ENCODE measurements around the gene MAL. TPM values are rescaled to one million over a fixed set of nuclear protein-coding genes. Genes with fewer than 3 reads are reported as not detected.

The MAL gene
- total RNA-seq, 1 experiment from 2014 or later = not detected

DNA sequence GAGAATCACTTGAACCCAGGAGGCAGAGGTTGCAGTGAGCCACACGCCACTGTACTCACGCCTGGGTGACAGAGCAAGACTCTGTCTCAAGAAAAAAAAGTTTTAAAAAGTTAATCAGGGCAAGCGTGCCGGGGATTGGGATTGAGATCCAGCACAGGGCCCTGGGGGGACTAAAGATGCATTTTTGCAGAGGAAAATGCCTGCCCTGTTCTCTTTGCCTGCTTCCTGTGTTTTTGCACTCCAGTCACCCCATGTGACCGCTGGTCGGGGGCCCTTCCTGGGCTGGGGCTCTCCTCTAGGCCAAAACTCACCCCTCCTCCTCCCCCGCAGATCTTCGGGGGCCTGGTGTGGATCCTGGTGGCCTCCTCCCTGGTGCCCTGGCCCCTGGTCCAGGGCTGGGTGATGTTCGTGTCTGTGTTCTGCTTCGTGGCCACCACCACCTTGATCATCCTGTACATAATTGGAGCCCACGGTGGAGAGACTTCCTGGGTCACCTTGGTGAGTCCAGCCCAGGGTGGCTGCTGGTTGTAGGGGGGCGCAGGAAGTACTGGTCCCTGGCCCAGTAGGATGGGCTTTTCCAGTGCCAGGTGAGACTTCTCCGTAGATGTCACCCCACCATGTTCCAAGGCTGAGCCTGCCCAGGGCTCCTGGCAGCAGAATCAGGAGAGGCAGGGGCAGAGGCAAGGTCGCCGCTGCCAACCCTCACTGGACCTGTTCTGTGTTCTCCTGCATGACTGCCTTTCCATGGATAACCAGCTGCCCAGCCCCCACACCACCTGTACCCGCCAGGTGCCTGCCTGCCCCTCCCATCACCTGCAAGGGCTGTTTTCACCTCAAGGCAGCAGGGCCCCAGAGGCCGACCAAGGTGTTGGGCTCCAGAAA is 22.4 kb downstream of the MAL start:
- DNase-seq (ENCODE audit: low read depth) = no peak

DNA sequence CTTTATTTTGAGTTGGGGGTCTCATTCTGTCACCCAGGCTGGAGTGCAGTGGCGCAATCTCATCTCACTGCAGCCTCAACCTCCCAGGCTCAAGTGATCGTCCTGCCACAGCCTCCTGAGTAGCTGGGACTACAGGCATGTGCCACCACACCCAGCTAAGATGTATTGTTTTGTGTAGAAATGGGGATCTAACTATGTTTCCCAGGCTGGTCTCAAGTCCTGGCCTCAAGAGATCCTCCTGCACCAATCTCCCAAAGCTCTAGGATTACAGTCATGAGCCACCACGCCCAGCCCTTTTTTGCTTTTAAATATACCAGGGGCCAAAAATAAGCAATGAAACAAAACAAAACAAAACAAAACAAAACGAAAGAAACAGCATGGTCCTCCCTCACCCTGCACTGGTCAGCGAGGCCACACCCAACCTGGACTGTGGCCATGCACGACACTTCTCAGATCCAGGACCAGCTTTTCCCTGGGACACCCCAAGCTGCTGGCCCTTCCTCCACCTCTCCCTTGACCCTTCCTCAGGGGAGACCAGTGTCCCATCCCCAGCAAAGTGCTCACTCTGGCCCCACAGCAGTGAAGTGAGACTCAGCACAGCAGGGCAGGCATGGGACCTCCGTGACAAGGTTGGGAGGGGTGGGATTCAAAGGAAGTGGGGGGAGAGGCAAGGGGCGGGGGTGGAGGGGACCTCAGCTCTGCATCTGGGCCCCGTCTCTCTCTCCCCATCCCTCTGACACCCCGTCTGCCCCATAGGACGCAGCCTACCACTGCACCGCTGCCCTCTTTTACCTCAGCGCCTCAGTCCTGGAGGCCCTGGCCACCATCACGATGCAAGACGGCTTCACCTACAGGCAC is 23.5 kb downstream of the MAL start:
- DNase-seq (ENCODE audit: low read depth) = no peak

DNA sequence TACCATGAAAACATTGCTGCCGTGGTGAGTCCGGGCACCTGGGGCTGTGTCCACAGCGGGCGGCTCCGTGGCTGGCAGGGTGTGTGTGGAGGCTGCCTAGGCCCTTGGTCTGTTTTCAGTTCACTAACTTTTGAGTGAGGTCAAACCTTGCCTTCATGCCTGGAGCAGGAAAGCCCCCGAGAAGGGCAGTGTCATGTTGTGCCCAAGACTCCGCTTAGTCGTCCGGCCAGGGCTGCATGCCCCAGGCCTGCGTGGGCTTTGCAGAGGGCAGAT is 24.1 kb downstream of the MAL start:
- no peak for DNase-seq (ENCODE audit: low read depth)

DNA sequence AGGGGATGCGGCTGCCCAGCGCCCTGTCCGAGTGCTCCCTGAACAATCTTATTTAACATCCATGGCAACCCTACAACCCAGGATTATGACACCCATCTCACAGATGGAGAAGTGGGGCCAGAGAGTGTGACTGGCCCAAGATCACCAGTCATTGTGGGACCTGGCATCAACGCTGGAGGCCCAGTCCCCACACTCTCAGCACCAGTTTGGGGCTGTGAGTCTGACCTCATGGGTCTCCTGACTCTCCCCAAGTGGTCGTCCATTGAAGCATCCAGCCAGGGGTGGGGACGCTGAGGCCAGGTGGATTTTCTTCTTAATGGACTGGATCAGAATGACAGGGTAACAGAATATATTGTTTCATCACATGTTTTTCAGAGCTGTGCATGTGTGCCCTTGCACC is 24.5 kb downstream of the MAL start:
- DNase-seq (ENCODE audit: low read depth) = no peak

DNA sequence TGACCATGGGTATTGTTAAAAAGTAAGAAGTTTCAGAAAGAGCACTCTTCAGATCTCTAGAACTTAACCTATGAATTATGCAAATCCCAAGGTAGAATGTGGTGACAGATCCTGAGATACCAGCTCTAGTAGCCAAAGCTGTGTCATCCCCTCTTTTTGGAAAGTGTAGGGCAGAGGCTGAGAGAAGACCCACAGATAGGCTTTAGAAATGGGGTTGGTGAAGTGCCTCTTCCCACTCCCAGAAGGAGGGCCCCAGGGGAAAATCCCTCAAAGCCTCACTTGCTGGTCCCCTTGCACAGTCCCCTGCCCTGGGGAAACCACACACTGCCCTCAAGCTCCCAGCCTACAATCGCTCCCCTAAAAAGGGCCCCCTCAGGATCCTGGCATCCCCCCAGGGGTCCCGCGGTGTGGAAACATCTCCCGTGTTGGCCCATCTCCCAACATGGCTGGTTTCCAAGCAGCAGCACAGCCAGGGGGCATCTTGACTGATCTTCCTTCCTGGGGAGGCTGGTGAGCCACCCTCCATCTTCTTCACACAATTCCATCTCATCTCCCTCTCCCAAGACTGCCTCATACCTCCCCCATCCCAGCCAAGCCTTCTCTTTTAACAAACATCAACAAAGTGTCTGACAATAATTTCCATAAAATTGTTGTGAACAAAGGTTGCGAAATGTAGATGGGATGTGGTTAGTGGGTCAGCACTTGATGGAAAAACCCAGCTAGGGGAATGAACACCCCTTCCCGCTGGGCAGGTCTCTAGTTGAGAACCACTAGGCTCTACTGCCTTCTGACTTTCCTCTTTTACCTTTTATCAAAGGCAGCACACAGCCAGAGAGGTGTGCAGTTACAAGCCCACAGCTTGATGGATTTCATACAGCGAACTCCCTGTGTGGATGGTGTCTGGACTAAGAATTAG is 25.1 kb downstream of the MAL start:
- DNase-seq (ENCODE audit: low read depth) = no peak

DNA sequence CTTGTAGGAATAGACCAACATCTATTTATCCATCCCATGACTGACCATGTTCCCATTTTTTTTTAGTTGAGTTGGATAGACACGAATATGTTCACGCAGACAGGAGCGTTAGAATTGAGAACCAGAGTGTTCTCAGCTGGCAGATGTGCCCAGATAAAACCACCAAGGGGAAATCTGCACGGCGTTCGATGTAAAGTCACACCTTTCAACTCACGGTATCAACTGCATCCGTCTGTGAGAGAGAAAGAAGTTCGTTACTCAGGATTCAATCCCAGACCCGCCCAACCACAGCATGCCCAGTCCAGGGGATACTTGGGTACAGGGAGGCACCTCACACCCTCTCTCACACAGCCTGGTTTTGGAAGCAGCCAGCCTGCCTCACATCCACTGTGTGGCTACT is 26.1 kb downstream of the MAL start:
- DNase-seq (ENCODE audit: low read depth) = no peak

DNA sequence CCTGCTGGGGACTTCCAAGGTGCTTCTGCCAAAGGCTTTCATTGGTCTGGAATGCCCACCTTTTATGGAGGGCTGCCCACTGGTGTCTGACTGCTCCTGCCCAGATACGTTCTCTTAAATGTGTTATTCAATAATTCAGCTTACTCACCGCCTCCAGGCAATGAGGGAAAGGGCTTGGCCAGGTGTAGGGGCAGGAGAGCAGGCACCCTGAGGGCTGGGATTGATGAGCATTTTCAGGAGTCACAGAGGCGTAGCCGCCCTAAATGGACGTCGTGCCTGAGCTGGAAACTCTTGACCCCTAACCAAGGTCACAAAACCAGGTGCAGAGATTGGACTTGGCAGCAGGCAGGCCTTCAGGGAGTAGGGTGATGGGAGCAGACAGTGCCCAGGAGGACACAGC is 26.8 kb downstream of the MAL start:
- DNase-seq (ENCODE audit: low read depth) = no peak

DNA sequence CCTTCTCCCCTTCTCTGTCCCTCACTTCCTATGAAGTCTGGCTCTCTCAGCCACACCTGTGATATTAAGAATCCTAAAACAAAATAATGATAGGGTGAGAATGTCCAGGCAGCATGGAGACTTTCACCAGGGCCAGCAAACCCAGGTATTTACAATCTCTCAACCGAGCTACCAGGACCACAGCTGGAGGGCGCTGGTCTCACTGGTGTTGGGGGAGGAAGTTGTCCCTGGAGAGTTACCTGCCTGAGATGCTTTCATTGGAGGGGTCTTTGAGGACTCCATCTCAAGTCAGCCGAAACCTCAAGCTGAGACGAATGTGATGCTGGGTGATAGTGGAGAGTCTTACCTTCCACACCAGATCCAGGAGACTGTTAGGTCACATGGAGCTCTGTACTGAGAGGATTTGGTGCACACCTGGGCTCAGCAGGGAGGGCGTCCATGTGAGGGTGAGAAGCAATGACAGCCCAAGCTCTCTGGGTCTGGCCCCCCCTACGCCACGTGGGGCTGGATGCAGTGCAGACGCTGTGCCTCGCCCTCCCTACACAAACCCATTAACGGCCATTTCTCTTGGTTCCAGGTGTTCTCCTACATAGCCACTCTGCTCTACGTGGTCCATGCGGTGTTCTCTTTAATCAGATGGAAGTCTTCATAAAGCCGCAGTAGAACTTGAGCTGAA is 27.4 kb downstream of the MAL start:
- DNase-seq (ENCODE audit: low read depth) = no peak

DNA sequence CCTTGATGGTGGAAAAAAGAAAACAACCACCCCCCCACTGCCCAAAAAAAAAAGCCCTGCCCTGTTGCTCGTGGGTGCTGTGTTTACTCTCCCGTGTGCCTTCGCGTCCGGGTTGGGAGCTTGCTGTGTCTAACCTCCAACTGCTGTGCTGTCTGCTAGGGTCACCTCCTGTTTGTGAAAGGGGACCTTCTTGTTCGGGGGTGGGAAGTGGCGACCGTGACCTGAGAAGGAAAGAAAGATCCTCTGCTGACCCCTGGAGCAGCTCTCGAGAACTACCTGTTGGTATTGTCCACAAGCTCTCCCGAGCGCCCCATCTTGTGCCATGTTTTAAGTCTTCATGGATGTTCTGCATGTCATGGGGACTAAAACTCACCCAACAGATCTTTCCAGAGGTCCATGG is 28.0 kb downstream of the MAL start:
- no peak for DNase-seq (ENCODE audit: low read depth)

DNA sequence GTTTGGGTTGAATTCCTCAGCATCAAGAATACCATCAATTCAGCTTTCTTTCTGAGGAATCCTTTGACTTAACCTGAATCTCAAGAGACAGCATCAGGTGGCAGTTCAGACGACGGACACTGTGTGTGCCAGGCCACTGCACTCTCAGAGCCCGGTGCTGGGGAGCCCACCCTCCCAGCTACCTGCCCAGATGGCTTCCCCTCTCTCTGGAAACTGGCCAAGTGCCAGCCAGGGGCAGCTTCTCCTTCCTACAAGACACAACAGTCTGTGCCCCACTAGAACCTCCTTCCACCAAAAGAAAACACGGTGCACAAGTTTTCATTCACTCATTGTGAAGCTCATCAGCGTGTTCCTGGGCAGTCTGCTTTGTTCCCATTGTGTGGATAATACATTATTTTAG is 28.5 kb downstream of the MAL start:
- no peak for DNase-seq (ENCODE audit: low read depth)

DNA sequence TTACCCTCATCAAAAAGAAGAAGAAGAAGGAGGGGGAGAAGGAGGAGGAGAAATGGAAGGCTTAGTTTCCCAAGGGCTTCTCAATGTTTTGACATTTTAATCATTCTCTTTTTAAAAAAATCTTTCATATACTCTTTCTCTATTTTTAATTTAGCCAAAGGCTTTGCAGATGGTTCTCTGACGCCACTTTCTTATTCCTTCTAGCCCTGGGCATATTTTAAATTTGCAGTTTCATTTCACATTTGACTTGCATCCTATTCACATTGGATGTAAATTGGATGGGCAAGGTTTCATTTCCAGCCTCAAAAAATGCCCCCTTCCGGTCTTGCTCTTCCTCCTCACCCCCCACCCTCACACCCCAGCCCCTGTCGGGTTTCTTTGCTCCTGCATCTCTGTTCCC is 29.8 kb downstream of the MAL start:
- no peak for DNase-seq (ENCODE audit: low read depth)

DNA sequence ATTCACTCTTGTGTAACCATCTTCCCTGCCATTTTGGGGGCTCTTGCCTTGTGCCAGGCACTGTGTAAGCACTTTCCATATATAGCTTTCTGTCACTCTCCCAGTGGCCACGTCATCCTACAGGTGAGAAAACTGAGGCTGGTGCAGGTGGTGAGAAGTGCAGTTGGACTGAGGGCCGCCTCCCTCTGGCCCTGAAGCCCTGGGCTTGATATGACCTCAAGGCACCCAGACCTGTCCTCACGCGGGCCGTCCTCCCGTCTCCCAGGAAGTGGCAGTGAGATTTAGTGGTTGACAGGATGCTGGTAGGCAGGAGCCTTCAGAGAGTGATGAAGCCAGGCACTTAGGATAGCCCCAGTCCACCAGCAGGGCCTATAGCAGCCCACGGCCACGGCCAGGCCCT is 30.5 kb downstream of the MAL start:
- no peak for DNase-seq (ENCODE audit: low read depth)

DNA sequence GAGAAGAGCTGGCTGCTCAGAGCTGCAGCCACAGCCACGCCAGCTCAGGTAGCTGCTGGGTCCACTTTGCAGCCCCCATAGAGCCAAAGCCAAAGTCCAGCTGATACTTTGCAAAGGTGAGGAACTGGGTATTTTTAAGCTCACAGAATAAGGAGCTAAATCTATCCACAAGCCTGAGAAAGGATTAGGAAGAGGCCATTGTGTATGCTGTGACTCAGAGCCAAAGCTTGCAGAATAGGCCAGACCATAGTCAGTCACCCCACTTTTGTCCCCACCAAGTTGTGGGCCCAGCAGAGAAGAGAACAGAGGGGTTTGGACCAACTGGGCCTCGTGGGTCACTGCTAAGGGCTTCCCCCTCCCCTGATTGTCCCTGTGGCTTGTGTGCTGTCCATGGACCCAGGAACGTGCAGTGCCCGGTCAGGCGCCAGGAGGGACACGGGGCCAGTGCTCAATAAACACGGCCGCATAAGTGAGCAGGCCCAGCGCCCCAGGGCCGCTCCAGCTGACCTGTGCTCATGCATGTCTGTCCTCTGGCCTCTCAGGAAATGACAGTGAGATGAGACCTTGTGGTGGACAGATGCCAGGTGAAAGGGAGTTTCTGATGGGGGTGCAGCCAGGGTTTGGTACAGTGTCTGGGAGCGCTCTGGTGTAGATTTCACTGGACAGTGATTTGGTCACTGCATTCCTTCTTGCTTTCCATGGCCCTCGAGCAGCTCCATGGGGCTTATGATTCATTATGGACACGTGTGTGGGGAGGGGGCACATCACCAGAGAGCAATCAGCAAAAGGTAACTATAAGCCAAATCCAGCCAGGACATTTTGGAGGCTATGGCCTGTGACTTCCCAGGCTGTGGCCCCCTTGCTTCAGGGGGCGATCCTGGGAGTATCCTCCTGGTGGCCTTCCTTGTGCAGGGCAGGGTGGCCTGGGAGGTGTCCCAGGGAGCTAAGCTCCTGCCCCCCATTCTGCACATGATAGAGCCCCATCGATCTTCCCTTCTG is 31.3 kb downstream of the MAL start:
- no peak for DNase-seq (ENCODE audit: low read depth)

DNA sequence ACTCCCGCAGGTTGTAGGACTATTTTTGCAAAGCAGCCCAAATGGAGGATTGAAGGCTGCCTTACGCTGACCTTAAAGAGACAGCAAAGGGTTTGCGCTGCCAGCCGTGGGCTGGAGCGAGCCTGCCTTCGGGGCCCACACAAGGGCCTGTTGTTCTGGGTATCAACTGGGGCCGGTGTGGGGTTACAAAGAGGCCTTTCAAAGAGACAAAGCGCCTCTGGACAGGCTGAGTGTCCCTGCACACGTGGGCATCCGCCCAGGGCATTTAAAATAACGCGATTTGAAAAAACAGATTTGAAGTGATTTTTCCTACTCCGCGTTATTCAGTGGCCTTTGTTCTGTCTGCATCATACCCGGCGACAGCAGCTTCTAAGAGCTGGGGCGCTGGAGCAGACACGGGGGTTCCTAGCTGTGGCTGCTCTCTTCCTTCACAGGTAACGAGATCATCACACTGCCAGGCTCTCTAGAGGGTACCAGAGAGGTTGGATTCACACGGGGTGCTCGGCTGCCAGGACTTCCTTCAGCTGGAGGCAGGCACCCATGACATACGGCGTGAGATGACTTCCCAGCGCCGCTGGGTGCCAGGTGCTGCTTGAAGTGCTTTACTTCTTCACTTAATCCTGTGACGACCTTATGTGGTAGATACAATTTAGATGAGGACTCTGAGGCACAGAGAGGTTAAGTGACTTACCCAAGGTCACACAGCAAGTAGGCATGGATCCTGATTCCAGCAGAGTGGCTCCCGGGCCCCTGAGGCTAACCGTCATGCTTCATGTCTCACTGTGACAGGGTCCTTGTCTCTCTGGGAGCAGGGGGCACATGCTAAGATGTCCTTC is 32.2 kb downstream of the MAL start:
- no peak for DNase-seq (ENCODE audit: low read depth)

DNA sequence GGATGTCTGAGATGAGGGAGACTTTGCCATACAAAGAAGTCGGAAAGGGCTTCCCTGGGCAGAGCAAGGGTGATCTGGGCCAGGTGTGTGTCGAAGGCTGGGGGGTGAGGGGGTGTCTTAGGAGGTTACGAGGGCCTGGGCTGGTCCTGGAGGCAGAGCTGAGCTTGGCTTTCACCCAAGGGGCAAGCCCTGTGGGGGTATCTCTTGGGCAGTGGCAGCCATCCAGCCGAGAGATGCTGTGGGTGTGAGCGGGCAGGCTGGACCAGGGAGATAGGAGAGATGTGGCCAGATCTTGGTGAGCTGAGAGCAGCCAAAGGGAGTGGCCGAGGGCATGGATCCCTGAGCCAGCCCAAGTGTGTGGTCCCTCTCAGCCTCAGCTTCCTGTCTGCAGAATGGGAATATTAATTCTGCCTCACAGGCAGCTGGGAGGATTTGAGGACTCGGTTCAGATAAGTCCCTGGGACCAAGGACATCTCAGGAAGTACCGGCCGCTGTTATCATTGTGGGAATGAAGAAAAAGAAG is 33.0 kb downstream of the MAL start:
- DNase-seq (ENCODE audit: low read depth) = no peak

DNA sequence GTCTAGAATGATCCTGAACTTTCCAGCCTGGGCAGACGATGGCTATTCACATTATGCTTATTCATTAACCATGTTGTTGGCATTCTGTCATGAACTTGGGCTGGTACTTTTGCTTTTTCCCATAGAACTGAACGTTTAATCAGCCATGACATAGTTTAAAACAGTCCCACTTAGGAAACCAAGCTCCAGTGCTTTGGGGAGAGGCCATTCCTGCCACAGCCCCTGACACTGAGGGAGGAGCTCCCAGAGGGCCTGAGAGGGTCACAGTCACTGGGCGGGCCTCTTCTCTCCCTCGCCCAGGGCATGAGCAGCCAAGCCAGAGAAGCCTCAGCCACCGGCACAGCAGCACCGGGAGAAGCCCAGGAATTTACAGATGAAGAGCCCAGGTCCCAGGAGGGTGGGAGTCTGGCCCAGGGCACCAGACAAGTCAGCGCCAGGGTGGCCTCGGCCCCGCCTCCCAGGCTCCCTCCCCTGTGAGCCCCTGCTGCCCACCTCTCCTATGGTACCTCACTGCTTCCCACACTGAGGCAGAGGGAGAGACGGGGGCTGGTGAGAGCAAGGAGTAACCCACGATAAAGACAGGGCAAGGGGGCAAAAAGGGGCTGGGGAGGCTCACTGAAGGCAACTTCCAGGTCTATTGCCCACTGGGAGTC is 33.6 kb downstream of the MAL start:
- no peak for DNase-seq (ENCODE audit: low read depth)

DNA sequence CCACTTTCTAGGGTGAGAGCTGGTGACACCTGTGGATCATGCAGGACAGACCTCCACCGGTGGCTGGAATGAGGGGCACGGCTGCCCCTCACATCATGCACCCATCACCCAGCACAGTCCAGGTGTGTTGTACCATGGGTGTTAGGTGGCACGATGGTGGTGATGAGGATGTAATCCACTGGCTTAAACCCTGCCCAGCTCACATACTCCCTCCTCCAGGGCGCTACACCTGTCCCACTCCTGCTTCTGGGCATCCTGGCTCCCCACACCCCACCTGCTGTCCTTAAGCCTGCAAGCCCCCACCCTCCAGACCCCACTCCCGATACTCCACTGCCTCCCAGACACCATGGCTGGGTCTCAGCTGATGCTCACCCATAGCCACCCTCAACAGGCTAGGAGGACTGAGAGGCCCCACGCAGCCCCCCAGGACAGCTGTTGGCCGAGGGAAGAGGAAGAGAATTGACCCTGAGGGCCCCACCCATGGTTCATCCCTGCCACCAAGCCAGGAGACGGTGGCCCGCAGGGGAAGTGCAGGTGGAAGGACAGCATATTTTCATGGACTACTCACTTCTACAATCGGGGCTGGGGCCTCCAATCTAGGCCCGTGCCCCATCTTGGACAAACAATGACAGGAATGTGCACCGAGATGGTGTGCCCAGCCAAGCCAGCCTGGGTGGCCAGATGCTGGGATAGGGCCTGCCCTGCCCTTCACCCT is 34.3 kb downstream of the MAL start:
- DNase-seq (ENCODE audit: low read depth) = no peak

Measured in HT1080 (cell line).